HG03025 (cell line): ENCODE data around the gene NCAM1.
"Not testable (repeated sequence)": the region's sequence is repeated elsewhere in the genome, so short reads cannot be mapped to it uniquely, and the experiment has no call there.

ENCODE experiments used
- ATAC-seq: cut with Tn5 transposase; IDR thresholded peaks from one replicate; pipeline ENCODE4 v1.9.1; 2021; ENCODE audit warnings: mild to moderate bottlenecking, moderate library complexity; ENCODE audit not compliant: unreplicated experiment, low FRiP score

NCAM1 gene

GRCh38 chr11:113018913-113019312 lies 57.7 kb downstream of the NCAM1 start:
- no peak for ATAC-seq

GRCh38 chr11:113019711-113020110 lies 58.5 kb downstream of the NCAM1 start:
- no peak for ATAC-seq

- no peak for ATAC-seq
Measured at GRCh38 chr11:113021111-113021510, 59.9 kb downstream of the NCAM1 start.

- no peak for ATAC-seq
Measured at GRCh38 chr11:113022262-113022661, 61.0 kb downstream of the NCAM1 start.

GRCh38 chr11:113023228-113023627 lies 62.0 kb downstream of the NCAM1 start:
- no peak for ATAC-seq

- ATAC-seq = no peak
Measured at GRCh38 chr11:113023986-113024385, 62.8 kb downstream of the NCAM1 start.

- no peak for ATAC-seq
Measured at GRCh38 chr11:113026778-113027177, 65.6 kb downstream of the NCAM1 start.

- ATAC-seq = no peak
Measured at GRCh38 chr11:113034576-113034975, 73.4 kb downstream of the NCAM1 start.

- no peak for ATAC-seq
Measured at GRCh38 chr11:113035708-113036107, 74.5 kb downstream of the NCAM1 start.

GRCh38 chr11:113043698-113044097 lies 82.5 kb downstream of the NCAM1 start:
- ATAC-seq = no peak

GRCh38 chr11:113045146-113045545 lies 83.9 kb downstream of the NCAM1 start:
- no peak for ATAC-seq

- ATAC-seq = no peak
Measured at GRCh38 chr11:113046866-113047265, 85.6 kb downstream of the NCAM1 start.

GRCh38 chr11:113048820-113049768 lies 87.9 kb downstream of the NCAM1 start:
- ATAC-seq = no peak

GRCh38 chr11:113053042-113053441 lies 91.8 kb downstream of the NCAM1 start:
- ATAC-seq = not testable (repeated sequence)

- no peak for ATAC-seq
Measured at GRCh38 chr11:113057038-113057437, 95.8 kb downstream of the NCAM1 start.

GRCh38 chr11:113059548-113059947 lies 98.3 kb downstream of the NCAM1 start:
- no peak for ATAC-seq

GRCh38 chr11:113065330-113065729 lies 104.1 kb downstream of the NCAM1 start:
- ATAC-seq = no peak

- no peak for ATAC-seq
Measured at GRCh38 chr11:113072237-113072858, 111.1 kb downstream of the NCAM1 start.

- no peak for ATAC-seq
Measured at GRCh38 chr11:113073290-113073953, 112.2 kb downstream of the NCAM1 start.

GRCh38 chr11:113075586-113076095 lies 114.4 kb downstream of the NCAM1 start:
- ATAC-seq = no peak

- no peak for ATAC-seq
Measured at GRCh38 chr11:113077379-113077778, 116.2 kb downstream of the NCAM1 start.
